Measurements from ENCODE around the gene SSX4B. TPM values are rescaled to one million over a fixed set of nuclear protein-coding genes. Genes with fewer than 3 reads are reported as not detected.

The SSX4B gene
- total and polyA plus RNA-seq, 5 donors, result not detected

Other genes with a start within 250 kb of the SSX4B start
- not detected for gene SSX5, start 215.2 kb downstream of the SSX4B start, total RNA-seq
- gene SSX5, start 215.2 kb downstream of the SSX4B start, polyA plus RNA-seq, result not detected
- not detected for gene SSX1, start 156.6 kb downstream of the SSX4B start, total RNA-seq
- gene SSX1, start 156.6 kb downstream of the SSX4B start, polyA plus RNA-seq, result not detected
- gene SSX3, start 55.3 kb downstream of the SSX4B start, total RNA-seq, result not detected
- not detected for gene SSX3, start 55.3 kb downstream of the SSX4B start, polyA plus RNA-seq
- gene SSX4, start 28.4 kb downstream of the SSX4B start, total RNA-seq, result not detected
- gene SSX4, start 28.4 kb downstream of the SSX4B start, polyA plus RNA-seq, result not detected
- gene SLC38A5, start 58.3 kb upstream of the SSX4B start, total RNA-seq, result 1 to 10 TPM in 3 of 4 donors, under 1 TPM in 1; 0.41 to 6.5 (median 3.7) TPM
- gene SLC38A5, start 58.3 kb upstream of the SSX4B start, polyA plus RNA-seq, result 3.0 TPM
- 10 to 100 TPM; 19.9 to 25.5 (median 21.8) TPM for gene FTSJ1, start 64.2 kb upstream of the SSX4B start, total RNA-seq
- 20.0 TPM for gene FTSJ1, start 64.2 kb upstream of the SSX4B start, polyA plus RNA-seq
- gene PORCN, start 97.0 kb upstream of the SSX4B start, total RNA-seq, result 10 to 100 TPM; 16.1 to 22.3 (median 19.8) TPM
- 14.0 TPM for gene PORCN, start 97.0 kb upstream of the SSX4B start, polyA plus RNA-seq
- 10 to 100 TPM; 74.8 to 93.4 (median 83.0) TPM for gene EBP, start 109.8 kb upstream of the SSX4B start, total RNA-seq
- 118 TPM for gene EBP, start 109.8 kb upstream of the SSX4B start, polyA plus RNA-seq
- gene TBC1D25, start 127.8 kb upstream of the SSX4B start, total RNA-seq, result 10 to 100 TPM; 16.9 to 22.4 (median 18.5) TPM
- 8.0 TPM for gene TBC1D25, start 127.8 kb upstream of the SSX4B start, polyA plus RNA-seq
- 100 to 1,000 TPM; 100 to 221 (median 129) TPM for gene RBM3, start 162.5 kb upstream of the SSX4B start, total RNA-seq
- 71.4 TPM for gene RBM3, start 162.5 kb upstream of the SSX4B start, polyA plus RNA-seq
- gene WDR13, start 185.5 kb upstream of the SSX4B start, total RNA-seq, result 100 to 1,000 TPM; 162 to 184 (median 166) TPM
- gene WDR13, start 185.5 kb upstream of the SSX4B start, polyA plus RNA-seq, result 173 TPM

Data from right cardiac atrium (tissue), 5 donors.